ENCODE results near the gene CCR8. TPM values are rescaled to one million over a fixed set of nuclear protein-coding genes. Genes with fewer than 3 reads are reported as not detected.

CCR8 gene
- polyA plus RNA-seq, 1 donor from 2014 or later = not detected

DNA sequence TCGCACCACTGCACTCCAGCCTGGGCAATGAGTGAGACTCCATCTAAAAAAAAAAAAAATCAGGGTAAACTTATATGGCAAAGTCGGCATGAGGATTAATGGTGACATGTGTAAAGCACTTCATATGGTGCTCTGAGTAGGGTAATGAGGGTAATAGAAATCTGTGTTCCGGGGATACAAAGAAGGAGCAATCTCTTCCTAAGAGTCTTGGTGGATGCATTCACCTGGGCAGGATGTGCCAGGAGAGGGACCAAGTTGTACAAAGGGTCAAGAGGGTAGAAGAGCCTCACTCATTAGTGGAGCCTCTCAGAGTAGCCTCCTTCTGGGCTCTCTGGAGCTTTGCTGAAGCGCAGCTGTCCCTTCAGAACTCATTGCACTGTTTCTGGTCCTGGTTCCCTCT, 40.4 kb upstream of the CCR8 start:
- no peak overlapping the region for H3K27ac ChIP-seq (ENCODE audit: low read length)
- no peaks in the 10 kb centered on the region for H3K79me2 ChIP-seq (replicated peaks; ENCODE audit: insufficient read depth, low read length)
- TF ChIP-seq EZH2 (IDR thresholded peaks at IDR 0.05; ENCODE audit: borderline replicate concordance, insufficient read depth, low read length, poor library complexity, severe bottlenecking) (no peak), RAD21 (conservative IDR thresholded peaks at IDR 0.05) (no peak), EP300 (conservative IDR thresholded peaks at IDR 0.05; ENCODE audit: poor library complexity, severe bottlenecking) (no peak)
- TF ChIP-seq, protein P1, sequence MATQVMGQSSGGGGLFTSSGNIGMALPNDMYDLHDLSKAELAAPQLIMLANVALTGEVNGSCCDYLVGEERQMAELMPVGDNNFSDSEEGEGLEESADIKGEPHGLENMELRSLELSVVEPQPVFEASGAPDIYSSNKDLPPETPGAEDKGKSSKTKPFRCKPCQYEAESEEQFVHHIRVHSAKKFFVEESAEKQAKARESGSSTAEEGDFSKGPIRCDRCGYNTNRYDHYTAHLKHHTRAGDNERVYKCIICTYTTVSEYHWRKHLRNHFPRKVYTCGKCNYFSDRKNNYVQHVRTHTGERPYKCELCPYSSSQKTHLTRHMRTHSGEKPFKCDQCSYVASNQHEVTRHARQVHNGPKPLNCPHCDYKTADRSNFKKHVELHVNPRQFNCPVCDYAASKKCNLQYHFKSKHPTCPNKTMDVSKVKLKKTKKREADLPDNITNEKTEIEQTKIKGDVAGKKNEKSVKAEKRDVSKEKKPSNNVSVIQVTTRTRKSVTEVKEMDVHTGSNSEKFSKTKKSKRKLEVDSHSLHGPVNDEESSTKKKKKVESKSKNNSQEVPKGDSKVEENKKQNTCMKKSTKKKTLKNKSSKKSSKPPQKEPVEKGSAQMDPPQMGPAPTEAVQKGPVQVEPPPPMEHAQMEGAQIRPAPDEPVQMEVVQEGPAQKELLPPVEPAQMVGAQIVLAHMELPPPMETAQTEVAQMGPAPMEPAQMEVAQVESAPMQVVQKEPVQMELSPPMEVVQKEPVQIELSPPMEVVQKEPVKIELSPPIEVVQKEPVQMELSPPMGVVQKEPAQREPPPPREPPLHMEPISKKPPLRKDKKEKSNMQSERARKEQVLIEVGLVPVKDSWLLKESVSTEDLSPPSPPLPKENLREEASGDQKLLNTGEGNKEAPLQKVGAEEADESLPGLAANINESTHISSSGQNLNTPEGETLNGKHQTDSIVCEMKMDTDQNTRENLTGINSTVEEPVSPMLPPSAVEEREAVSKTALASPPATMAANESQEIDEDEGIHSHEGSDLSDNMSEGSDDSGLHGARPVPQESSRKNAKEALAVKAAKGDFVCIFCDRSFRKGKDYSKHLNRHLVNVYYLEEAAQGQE (IDR thresholded peaks at IDR 0.05; ENCODE audit: borderline replicate concordance) = no peak
- TF ChIP-seq, protein P2, sequence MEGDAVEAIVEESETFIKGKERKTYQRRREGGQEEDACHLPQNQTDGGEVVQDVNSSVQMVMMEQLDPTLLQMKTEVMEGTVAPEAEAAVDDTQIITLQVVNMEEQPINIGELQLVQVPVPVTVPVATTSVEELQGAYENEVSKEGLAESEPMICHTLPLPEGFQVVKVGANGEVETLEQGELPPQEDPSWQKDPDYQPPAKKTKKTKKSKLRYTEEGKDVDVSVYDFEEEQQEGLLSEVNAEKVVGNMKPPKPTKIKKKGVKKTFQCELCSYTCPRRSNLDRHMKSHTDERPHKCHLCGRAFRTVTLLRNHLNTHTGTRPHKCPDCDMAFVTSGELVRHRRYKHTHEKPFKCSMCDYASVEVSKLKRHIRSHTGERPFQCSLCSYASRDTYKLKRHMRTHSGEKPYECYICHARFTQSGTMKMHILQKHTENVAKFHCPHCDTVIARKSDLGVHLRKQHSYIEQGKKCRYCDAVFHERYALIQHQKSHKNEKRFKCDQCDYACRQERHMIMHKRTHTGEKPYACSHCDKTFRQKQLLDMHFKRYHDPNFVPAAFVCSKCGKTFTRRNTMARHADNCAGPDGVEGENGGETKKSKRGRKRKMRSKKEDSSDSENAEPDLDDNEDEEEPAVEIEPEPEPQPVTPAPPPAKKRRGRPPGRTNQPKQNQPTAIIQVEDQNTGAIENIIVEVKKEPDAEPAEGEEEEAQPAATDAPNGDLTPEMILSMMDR (IDR thresholded peaks at IDR 0.05; ENCODE audit: poor library complexity, severe bottlenecking) = no peak
- no peaks in the 10 kb centered on the region for H3K9me2 ChIP-seq (ENCODE audit: insufficient read depth, low read length)
- H3K4me3 ChIP-seq (ENCODE audit: low read length) = no peak overlapping the region
- H3F3A ChIP-seq (ENCODE audit: insufficient read depth, low read length, poor library complexity, severe bottlenecking) = no peaks in the 10 kb centered on the region
- H3K4me2 ChIP-seq (ENCODE audit: low read length) = no peak overlapping the region
- no peaks in the 10 kb centered on the region for H3K9me3 ChIP-seq (ENCODE audit: low read length)
- H2AFZ ChIP-seq (ENCODE audit: low read depth, low read length) = no peak overlapping the region
- no peaks in the 10 kb centered on the region for H3K27me3 ChIP-seq (ENCODE audit: insufficient read depth, low read depth, low read length)
- H4K20me1 ChIP-seq (ENCODE audit: insufficient read depth) = no peaks in the 10 kb centered on the region
- H3K9ac ChIP-seq (ENCODE audit: low read length) = no peak overlapping the region
- no peaks in the 10 kb centered on the region for H3K36me3 ChIP-seq (ENCODE audit: insufficient read depth, low read length)

GRCh38 chr3:39290255-39290654, 39.3 kb upstream of the CCR8 start:
- H3K27ac ChIP-seq (ENCODE audit: low read length) = no peak overlapping the region
- no peak overlapping the region for H2AFZ ChIP-seq (ENCODE audit: low read depth, low read length)
- H3K4me3 ChIP-seq (ENCODE audit: low read length) = no peak overlapping the region
- H3F3A ChIP-seq (ENCODE audit: insufficient read depth, low read length, poor library complexity, severe bottlenecking) = no peaks in the 10 kb centered on the region
- no peaks in the 10 kb centered on the region for H3K79me2 ChIP-seq (replicated peaks; ENCODE audit: insufficient read depth, low read length)
- no peaks in the 10 kb centered on the region for H3K9me2 ChIP-seq (ENCODE audit: insufficient read depth, low read length)
- no peak overlapping the region for H3K9ac ChIP-seq (ENCODE audit: low read length)
- H4K20me1 ChIP-seq (ENCODE audit: insufficient read depth) = no peaks in the 10 kb centered on the region
- no peaks in the 10 kb centered on the region for H3K27me3 ChIP-seq (ENCODE audit: insufficient read depth, low read depth, low read length)
- TF ChIP-seq EP300 (conservative IDR thresholded peaks at IDR 0.05; ENCODE audit: poor library complexity, severe bottlenecking) = no peak
- H3K36me3 ChIP-seq (ENCODE audit: insufficient read depth, low read length) = no peaks in the 10 kb centered on the region
- H3K9me3 ChIP-seq (ENCODE audit: low read length) = no peaks in the 10 kb centered on the region
- H3K4me2 ChIP-seq (ENCODE audit: low read length) = no peak overlapping the region

DNA sequence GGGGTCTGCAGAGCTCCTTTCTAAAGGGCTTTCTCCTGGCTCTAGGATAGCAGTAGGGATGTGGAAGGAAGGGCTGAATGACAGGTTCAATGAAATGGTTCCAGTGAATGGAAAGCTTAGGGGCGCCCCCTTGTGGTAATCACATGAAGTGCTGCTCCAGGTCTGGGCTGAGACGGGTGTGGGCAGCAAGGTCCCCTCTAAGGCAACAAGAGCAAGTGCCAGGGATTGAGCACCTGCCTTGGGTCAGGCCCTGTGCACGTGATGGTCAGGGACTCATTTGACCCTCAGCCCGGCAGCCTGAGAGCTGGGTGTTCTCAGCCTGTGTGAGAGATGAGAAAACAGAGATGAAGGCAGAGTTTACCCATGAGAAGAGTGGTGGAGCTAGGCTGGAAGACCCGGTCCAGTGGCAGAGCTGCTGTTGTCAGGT, 37.6 kb upstream of the CCR8 start:
- no peak overlapping the region for H2AFZ ChIP-seq (ENCODE audit: low read depth, low read length)
- H3K4me2 ChIP-seq (ENCODE audit: low read length) = no peak overlapping the region
- no peaks in the 10 kb centered on the region for H3F3A ChIP-seq (ENCODE audit: insufficient read depth, low read length, poor library complexity, severe bottlenecking)
- no peaks in the 10 kb centered on the region for H3K79me2 ChIP-seq (replicated peaks; ENCODE audit: insufficient read depth, low read length)
- no peaks in the 10 kb centered on the region for H4K20me1 ChIP-seq (ENCODE audit: insufficient read depth)
- no peak overlapping the region for H3K4me3 ChIP-seq (ENCODE audit: low read length)
- no peaks in the 10 kb centered on the region for H3K9me3 ChIP-seq (ENCODE audit: low read length)
- TF ChIP-seq EZH2 (IDR thresholded peaks at IDR 0.05; ENCODE audit: borderline replicate concordance, insufficient read depth, low read length, poor library complexity, severe bottlenecking) (no peak), TAF1 (IDR thresholded peaks at IDR 0.05; ENCODE audit: low read depth) (no peak), EP300 (conservative IDR thresholded peaks at IDR 0.05; ENCODE audit: poor library complexity, severe bottlenecking) (no peak), RAD21 (conservative IDR thresholded peaks at IDR 0.05) (peak; percentile 61), SMC3 (conservative IDR thresholded peaks at IDR 0.05; ENCODE audit: poor library complexity) (peak; percentile 62), POLR2AphosphoS5 (IDR thresholded peaks at IDR 0.05) (no peak), MXI1 (conservative IDR thresholded peaks at IDR 0.05; ENCODE audit: poor library complexity, severe bottlenecking) (no peak)
- TF ChIP-seq, protein P2 (IDR thresholded peaks at IDR 0.05; ENCODE audit: poor library complexity, severe bottlenecking) = peak; percentile 69
- TF ChIP-seq, protein P1 (IDR thresholded peaks at IDR 0.05; ENCODE audit: borderline replicate concordance) = no peak
- no peak overlapping the region for H3K9ac ChIP-seq (ENCODE audit: low read length)
- H3K36me3 ChIP-seq (ENCODE audit: insufficient read depth, low read length) = no peaks in the 10 kb centered on the region
- no peaks in the 10 kb centered on the region for H3K27me3 ChIP-seq (ENCODE audit: insufficient read depth, low read depth, low read length)
- no peak overlapping the region for H3K27ac ChIP-seq (ENCODE audit: low read length)
- H3K9me2 ChIP-seq (ENCODE audit: insufficient read depth, low read length) = no peaks in the 10 kb centered on the region

Data from neural cell (in vitro differentiated cells).